IMR-90 (cell line): ENCODE results near the gene GSTM3. TPM values are rescaled to one million over a fixed set of nuclear protein-coding genes. Genes with fewer than 3 reads are reported as not detected.

Source experiments
- FOS ChIP-seq: fragments of 150-350 bp; IDR thresholded peaks from 2 replicates; pipeline ENCODE4 v1.6.1; 2016; ENCODE audit warnings: low read depth, low read length
- MAFK ChIP-seq: IDR thresholded peaks from 2 replicates; pipeline ENCODE4 v1.6.1; 2012; ENCODE audit warnings: low read depth, low read length, improper control_type of control experiment
- RCOR1 ChIP-seq: IDR thresholded peaks from 2 replicates; pipeline ENCODE4 v1.6.1; 2012; ENCODE audit warnings: mild to moderate bottlenecking, low read length, improper control_type of control experiment; ENCODE audit not compliant: insufficient replicate concordance
- polyA plus RNA-seq, 3 experiments: library from polyadenylated mRNA; depleted of rRNA; stranded (reverse); fragments of >200 nt; gene quantifications; 2 replicates each; pipeline ENCODE4 v1.2.3, GENCODE V29; 2012; ENCODE audit warnings: low replicate concordance in 1 of 3
- total RNA-seq: library from RNA; depleted of rRNA; stranded (reverse); fragments of >200 nt; gene quantifications from 2 replicates; pipeline ENCODE4 v1.2.3, GENCODE V29; 2012
- TF ChIP-seq, protein P1 (sequence below): fragments of 150-350 bp; IDR thresholded peaks from 2 replicates; pipeline ENCODE4 v1.6.1; 2017; ENCODE audit warnings: mild to moderate bottlenecking, antibody characterized with exemption, low read length, low read depth

The GSTM3 gene
- total and polyA plus RNA-seq, 2 of the 4 experiments (the other 2 are of a cell fraction) = 102 to 131 TPM

- TF ChIP-seq, protein P1, sequence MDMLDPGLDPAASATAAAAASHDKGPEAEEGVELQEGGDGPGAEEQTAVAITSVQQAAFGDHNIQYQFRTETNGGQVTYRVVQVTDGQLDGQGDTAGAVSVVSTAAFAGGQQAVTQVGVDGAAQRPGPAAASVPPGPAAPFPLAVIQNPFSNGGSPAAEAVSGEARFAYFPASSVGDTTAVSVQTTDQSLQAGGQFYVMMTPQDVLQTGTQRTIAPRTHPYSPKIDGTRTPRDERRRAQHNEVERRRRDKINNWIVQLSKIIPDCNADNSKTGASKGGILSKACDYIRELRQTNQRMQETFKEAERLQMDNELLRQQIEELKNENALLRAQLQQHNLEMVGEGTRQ = no peak
- no peak for TF ChIP-seq FOS
- TF ChIP-seq RCOR1 = no peak
- no peak for TF ChIP-seq MAFK
Measured at GRCh38 chr1:109789551-109790180, 48.8 kb upstream of the GSTM3 start (continued).
